GM18505 (cell line): Measurements from ENCODE around the gene TRIM67.
"Not testable (repeated sequence)": the region's sequence is repeated elsewhere in the genome, so short reads cannot be mapped to it uniquely, and the experiment has no call there.

Source experiments
- ATAC-seq: cut with Tn5 transposase; IDR thresholded peaks from one replicate; pipeline ENCODE4 v1.9.1; 2021; ENCODE audit not compliant: unreplicated experiment
- POLR2A ChIP-seq: IDR thresholded peaks from 4 replicates; pipeline ENCODE4 v1.6.1; 2011; ENCODE audit warnings: borderline replicate concordance; ENCODE audit not compliant: insufficient read depth, insufficient read length; ENCODE audit errors: extremely low read depth

Gene TRIM67

GRCh38 chr1:231211005-231211857, 49.4 kb downstream of the TRIM67 start:
- TF ChIP-seq POLR2A: peak; percentile 46
- peak; percentile 76 for ATAC-seq

DNA sequence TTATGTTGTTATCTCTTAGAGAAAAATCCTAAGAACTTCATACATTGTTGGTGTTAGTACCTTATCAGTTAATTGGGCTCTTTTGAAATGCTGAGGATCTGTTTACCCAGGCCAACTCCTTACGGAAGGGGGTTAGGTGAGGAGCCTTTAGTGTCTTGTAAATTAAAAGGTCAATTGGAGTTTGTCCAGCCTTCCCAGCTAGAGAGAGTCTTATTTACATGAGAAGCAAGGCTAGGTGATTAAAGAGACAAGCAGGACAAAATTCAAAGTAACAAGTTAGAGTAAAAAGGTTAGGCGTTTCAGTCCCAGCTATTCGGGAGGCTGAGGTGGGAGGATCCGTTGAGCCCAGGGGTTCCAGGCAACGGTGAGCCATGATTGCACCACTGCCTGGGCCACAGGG, 50.4 kb downstream of the TRIM67 start:
- not testable (repeated sequence) for ATAC-seq

DNA sequence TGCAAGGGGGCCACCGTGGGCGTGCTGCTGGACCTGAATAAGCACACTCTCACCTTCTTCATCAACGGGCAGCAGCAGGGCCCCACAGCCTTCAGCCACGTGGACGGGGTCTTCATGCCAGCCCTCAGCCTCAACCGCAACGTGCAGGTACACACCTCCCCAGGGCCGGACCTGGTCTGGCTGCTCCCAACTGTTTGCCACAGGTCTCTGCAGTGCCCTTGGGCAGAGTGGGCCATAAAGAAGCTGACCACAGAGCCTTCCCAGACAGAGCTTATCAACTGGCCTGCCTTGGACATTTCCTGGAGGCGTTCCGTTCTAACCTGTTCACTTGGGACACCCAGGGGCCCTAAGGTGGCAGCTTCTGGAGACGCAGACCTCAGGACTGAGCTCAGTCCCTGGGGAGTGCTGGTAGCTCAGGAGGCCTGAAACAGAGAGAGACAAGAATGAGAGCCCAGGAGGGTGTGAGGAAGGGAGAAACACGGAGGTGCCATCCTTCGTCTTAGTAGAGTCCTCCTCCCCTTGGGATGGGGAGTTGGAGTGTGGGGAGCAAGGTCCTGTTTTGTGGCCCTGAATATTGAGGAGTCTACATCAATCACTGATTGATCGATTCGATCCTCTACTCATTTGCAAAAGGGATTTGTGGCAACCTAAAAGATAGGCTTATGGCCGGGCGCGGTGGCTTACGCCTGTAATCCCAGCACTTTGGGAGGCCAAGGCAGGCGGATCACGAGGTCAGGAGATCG, 52.1 kb downstream of the TRIM67 start:
- ATAC-seq: no peak
- no peak for TF ChIP-seq POLR2A

- ATAC-seq: no peak
- TF ChIP-seq POLR2A: no peak
Observed at GRCh38 chr1:231214918-231215680, 53.2 kb downstream of the TRIM67 start.

GRCh38 chr1:231215681-231216385, 54.0 kb downstream of the TRIM67 start:
- no peak for TF ChIP-seq POLR2A
- ATAC-seq: no peak

DNA sequence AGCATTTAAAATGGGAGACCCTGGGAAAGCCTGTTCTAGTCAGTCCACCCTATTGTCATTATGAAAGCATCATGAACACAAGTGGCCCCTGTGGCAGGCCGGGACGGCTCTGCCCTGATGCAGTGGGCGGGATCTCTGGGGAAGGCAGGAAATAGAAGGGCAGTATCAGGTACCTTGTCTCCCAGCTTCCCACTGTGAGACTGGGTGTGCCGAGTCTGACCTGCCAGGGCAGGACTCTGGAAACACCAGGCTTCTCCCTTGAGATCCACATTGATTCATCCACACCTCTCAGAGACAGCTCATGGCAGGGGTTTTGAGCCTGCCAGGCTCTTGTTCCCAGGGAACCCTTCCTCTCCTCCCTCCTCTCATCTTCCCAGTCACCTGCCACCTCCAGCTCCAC, 54.6 kb downstream of the TRIM67 start:
- TF ChIP-seq POLR2A: no peak
- ATAC-seq: no peak

DNA sequence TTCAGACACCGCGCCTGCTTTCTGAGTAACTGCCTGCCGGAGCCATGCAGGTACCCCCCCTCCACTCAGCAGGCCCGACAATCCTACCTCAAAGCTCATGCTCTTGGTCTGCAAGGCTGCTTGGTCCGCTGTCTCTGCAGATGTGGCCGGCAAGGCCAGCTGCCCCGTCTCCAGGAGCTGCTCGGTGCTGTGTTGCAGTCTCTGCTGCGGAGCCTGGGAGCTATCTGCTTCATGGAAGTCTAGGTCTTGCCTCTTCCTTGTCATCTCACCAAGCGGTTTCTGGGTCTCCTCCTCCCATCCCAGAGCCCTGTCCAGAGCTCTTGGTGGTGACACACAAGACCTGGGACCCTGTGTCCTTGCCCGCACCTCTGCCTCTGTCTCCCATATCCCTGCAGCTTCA, 55.2 kb downstream of the TRIM67 start:
- TF ChIP-seq POLR2A: no peak
- no peak for ATAC-seq

GRCh38 chr1:231218078-231218477, 56.2 kb downstream of the TRIM67 start:
- ATAC-seq: no peak
- TF ChIP-seq POLR2A: no peak

- no peak for TF ChIP-seq POLR2A
Observed at GRCh38 chr1:231219422-231220401, 57.9 kb downstream of the TRIM67 start.

GRCh38 chr1:231220801-231221200, 58.9 kb downstream of the TRIM67 start:
- TF ChIP-seq POLR2A: no peak
- no peak for ATAC-seq

More at GRCh38 chr1:231219422-231220401, 57.9 kb downstream of the TRIM67 start:
- no peak for ATAC-seq

DNA sequence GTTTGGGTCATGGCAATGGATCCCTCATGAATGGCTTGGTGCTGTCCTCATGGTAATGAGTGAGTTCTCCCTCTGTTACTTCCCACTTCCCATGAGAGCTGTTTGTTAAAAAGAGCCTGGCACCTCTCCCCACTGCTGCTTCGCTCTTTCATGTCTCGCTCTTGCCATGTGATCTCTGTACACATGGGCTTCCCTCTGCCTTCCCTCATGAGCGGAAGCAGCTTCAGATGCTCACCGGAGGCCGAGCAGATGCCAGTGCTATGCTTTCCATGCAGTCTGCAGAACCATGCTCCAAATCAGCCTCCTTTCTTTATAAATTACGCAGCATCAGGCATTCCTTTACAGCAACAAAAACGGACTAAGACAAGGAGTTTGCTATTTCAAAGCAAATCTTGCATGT, 64.3 kb downstream of the TRIM67 start:
- no peak for TF ChIP-seq POLR2A
- ATAC-seq: no peak

GRCh38 chr1:231231511-231231910, 69.7 kb downstream of the TRIM67 start:
- no peak for TF ChIP-seq POLR2A
- no peak for ATAC-seq
